ENCODE results near the gene DAAM1.

The DAAM1 gene

DNA sequence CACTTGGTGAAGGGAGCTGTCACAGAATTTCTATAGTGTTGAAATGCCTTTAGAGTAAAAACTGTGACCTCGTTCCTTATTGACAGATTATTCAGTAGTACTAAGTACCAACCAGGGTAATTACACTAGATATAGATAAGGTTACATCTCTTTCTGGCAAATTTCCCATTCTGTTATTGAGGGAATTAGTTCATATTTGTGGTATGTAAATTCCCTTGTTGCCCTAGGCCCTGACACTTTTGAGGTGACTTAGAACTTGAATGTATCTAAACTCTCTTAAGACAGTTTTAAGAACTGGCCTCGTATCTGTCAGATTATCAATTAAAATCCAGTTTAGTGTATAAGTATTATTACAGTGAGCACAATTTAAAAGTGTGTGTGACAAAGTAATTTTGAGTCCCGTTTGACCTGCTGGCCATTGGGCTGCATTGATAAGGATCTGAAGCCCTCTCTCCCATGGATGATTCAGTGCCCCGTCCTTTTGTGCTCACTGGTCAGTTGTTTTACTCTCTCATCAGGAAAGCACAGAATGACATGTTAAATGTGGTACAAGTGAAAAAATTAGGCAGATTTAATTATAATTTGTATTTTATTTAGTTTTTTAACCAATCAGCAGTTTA, 153.5 kb downstream of the DAAM1 start:
- DNase-seq (ENCODE audit: low read depth): no peak

DNA sequence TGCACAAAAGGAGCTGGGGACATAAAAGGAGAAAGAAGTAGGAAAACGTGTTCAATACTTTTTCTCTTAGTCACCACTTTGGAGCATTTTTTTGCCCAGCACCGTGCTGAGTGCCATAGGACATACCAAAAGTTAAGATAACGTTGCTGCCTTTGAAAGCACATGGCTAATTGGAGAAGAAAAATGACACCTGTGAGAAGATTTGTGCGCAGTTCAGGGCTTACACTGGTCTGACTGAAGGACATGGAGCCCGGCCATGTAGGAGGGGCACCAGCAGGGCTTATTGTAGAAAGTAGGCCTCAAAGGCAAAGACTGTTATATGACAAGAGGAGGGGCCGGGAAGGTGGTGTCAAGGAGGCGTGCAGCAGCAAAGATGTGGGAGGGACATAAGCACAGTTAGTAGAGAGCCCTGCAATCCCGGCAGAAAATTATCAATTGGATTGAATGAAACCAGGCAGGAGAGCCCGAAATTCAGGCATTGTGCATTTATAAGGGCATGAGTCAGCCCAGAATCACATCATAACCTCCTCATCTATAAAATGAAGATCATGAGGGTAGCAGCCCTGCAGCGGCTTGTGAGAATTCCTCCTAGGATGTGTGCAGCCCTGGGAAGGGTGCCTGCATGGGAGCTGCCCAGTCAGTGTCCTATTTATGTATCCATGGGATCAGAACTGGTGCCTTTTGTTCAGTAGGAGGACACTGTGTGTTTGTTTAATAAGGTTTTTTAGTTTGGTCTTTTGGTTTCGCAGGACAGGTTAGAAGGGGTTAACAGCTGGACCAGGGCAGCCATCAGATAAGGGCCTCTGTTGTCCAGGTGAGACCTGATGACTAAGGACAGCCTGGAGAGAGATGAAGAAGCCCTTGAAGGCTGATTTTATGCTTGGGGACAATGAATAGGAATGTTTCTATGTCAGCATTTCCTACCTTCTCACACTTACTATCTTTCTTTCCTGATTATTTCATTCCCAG, 154.3 kb downstream of the DAAM1 start:
- DNase-seq (ENCODE audit: low read depth): no peak

DNA sequence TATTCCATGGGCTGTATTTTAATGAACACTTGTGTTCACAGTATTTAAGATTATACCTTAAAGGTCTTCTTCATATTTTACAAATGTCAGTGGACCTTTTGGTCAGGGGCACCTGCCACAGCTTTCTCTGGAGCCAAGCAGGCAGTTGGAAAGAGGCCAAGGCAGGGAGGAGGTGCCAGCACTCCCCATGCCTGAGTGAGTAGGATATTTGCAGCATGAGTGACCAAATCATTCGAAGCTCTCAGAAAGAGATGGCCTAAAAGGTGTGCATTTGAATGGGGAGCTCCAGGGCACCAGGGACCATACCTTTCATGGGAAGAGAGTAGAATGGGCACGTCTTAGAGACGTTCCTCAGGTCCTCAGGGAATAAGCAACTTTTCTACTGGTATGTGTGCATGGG, 155.1 kb downstream of the DAAM1 start:
- no peak for DNase-seq (ENCODE audit: low read depth)

DNA sequence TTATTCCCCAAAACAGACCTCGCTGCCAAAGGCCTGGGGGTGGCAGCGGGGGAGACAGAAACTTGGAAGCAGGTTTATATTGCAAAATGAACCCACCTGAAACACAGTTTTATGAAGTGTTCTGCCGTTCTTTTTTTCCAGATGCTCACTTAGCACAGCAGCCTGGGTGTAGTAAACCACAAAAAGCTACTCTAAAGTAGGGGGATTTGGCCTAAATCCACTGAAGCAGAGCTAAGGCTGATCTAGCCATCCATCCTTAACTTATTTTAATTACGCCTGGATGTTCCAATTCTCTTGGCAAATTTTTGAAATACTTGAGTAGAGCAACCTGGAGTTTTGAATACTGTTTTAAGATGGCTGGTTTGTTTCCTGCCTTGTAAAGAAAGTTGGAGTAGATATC, 155.5 kb downstream of the DAAM1 start:
- DNase-seq (ENCODE audit: low read depth): no peak

DNA sequence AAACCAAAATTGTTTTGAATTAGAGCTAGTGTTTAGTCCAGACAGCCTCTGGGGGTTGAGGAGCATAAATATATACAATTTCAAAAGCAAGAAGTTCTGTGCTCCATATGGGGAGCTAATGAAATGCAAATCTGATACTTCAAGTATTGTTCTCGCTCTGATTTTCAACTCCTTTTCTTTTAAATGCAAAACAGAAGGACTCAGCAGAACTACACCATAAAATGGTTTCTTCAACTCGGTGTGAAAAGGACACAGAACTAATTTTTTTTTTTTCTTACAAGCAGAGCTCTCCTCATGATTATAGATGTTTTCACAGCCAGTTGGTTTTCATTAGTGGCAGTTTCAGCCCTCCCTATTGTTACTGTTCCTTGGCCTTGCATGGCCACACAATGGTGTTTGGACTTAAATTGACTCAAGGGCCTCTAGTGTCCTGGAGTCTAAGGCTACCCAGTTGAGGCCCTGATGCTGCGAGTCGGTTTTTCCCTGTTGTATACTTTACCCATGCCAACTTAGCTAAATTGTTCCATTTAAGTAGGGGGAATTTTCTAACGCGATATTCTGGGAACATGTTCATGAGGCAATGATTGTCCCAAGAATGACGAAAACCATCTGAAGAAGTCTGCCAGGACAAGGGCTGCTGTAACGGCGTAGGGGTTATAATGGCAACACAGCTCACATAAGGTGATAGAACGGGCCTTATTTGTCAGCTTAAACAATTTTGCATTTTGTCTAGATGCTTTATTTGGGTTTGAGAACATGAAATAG, 156.4 kb downstream of the DAAM1 start:
- DNase-seq (ENCODE audit: low read depth): no peak

DNA sequence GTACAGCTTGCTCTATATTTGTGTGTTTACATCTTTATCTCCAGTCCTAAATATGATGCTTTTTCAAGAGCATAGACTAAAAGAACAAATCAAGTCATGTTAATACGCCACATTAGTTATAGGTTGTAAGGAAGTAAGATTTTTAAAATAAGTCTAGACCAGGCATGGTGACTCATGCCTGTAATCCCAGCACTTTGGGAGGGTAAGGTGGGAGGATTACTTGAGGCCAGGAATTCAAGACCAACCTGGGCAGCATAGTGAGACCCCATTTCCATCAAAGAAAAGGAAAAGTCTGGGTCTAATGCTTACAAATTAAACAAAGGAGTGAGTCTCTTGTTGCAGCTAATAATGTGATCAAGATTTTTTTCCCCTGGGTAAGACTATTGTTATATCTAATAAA, 157.9 kb downstream of the DAAM1 start:
- no peak for DNase-seq (ENCODE audit: low read depth)

DNA sequence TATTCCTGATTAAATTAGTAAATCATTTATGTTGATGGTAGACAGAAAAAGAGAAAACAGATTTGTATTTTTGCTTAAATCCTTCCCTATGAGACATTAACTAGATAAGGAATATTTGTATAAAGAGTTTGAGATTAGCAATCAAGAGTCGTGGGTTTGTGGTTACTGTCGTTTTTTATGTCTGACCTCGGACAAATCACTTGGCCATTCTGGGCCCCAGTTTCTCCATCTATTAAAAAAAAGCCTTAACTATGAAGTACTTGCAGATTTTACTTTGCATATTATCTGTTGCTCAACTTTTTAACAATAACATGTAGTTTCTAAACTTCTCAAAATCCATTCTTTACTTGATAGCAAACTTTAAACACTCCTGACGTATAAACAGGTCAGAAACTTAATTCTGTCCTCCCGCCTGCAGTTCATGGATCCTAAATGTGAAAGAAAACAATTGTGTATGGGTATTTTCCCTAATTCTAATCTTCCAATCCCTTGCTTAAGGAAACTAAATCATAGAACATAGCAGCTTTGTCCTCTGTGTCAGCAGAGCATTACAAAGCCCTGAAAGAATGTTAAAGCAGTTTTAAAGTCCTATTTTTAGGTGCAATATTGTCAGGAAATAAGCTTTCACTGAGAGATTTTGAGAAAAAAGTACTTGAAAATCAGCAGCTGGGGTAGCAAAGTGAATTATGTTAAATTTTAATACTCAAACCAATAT, 158.5 kb downstream of the DAAM1 start:
- DNase-seq (ENCODE audit: low read depth): no peak

DNA sequence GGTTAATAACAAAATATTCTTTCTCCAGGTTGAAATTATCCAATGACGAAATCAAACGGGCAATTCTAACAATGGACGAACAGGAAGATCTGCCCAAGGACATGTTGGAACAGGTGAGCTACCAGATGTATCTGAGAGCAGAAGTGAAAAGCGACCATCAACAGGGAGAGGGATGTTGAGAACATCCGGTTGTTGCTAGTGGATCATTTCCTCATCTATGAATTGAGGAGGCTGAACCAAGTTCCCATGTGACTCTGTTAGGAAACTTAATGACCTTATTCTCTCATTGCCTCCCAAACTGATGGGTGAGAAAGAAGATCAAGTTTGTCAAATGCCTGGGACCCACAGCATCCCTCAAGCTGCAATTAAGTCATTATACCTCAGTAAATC, 159.0 kb downstream of the DAAM1 start:
- no peak for DNase-seq (ENCODE audit: low read depth)

DNA sequence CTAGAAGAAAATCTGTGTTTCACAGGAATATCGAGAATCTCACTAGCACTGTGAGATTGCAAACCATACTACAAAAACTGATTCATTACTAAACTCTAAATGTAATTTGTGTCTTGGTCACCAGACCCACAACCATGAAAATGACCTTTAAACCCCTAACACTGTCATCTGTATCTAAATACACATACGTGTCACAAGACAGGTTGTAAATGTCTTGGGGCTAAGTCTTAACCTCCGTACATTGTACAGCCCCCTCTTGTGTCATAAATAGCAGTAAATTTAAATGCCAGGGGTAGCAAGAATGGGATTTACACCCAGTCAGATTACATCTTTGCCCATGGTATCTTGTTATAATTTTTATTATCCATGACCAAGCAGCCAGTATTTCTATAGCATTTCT, 159.4 kb downstream of the DAAM1 start:
- DNase-seq (ENCODE audit: low read depth): no peak

DNA sequence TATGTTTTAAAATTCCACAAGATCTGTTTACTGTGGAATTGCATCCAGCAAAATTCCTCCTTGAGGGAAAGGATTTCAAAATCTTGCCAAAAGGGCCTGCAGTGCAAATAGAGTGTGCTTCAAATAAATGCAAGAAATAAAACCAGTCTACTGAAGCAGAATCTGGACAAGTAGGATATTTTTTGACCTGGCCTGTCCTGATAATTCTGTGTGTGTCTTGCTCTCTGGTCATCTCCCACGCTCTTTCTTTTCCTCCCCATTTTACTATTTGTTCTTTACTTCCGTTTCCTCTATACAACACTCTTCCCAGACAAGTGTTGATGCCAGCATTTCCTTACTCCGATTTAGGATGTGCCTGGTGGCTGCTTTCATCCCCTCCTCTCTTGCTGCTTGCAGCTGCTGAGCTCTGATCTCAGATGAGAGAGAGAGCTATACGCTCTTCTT, 160.8 kb downstream of the DAAM1 start:
- no peak for DNase-seq (ENCODE audit: low read depth)

DNA sequence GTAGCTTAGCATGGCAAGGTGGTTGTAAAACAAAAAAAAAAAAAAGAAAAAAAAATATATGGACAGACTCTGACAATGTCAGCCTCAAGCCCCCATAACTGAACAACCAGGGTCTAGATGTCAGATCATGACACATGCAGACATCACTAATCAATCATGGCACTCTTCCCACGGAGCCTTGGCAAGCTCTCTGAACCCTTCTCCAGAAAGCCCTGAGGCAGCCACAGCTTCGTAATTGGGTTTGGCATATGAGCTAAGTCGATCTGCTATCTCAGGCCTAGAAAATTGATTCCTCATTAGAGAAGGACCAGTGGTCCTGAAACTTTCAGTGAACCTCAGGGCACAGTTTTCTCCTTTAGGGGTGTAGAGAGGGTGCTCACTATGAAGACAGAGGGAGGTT, 164.5 kb downstream of the DAAM1 start:
- no peak for DNase-seq (ENCODE audit: low read depth)

DNA sequence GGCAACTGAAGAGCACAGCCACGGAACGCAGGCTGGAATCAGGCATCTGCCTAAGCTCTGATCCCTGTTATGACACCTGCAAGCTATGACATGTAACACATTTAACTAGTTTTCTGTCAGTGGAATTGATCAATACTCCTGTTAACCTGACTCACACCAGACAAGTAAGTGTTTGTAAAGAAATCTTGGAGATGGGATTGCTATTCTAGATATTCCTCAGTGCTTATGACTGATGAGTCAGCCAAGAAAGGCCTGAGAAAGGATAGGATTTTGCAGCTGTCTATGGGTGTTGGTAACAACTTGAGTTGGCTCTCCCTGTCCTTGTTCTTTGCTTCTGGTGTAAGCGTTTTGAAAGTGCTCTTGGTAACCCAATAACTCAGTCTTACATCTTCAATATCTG, 166.2 kb downstream of the DAAM1 start:
- no peak for DNase-seq (ENCODE audit: low read depth)

DNA sequence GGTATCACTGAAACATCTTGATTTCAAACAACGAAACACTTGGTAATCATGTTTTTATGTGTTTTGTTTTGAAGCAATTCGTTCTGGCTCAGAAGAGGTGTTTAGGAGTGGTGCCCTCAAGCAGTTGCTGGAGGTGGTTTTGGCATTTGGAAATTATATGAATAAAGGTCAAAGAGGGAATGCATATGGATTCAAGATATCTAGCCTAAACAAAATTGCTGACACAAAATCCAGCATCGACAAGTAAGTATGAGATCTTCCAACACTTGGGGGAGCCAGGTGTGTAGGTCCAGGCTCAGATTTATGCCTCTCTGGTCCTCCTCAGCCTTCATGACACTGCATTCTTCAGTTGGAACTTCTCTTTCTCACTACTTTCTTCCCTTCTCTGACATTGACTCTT, 166.6 kb downstream of the DAAM1 start:
- DNase-seq (ENCODE audit: low read depth): no peak

DNA sequence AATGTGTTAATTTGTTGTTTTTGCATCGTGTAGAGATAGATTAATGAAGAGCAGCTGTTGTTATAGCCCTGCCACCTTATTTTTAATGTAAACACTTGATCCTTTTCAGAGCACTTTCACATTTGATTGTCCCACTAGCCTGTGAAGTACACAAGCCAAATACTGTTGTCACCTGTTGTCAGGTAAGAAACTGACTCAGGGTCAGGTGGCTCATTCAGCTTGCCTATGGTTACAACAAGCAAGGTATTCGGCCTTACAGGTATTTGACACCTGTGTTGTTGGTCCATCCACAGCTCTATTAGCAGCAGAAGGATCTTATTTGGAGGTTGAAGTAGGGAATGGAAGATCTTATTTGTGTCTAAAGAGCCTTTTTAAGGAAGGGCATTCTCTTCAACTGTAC, 167.8 kb downstream of the DAAM1 start:
- DNase-seq (ENCODE audit: low read depth): no peak

DNA sequence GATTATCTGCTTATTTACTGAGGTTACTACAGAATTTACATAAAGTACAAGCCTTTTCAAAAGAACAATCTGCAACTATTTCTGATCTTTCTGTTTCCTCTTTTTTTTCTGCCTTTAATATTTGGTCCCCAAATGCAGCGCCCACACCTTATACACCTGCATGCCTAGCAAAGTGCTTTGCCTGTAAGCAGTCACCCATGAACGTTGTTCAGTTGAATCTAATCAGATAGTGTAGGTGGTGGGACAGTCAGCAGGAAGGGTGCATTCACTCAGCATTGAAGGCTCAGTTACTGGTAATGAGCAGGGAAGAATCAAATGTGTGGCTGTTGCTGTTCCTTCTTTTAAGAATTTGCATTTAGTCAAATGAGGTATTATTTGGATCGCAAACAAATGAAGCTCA, 168.3 kb downstream of the DAAM1 start:
- DNase-seq (ENCODE audit: low read depth): no peak

DNA sequence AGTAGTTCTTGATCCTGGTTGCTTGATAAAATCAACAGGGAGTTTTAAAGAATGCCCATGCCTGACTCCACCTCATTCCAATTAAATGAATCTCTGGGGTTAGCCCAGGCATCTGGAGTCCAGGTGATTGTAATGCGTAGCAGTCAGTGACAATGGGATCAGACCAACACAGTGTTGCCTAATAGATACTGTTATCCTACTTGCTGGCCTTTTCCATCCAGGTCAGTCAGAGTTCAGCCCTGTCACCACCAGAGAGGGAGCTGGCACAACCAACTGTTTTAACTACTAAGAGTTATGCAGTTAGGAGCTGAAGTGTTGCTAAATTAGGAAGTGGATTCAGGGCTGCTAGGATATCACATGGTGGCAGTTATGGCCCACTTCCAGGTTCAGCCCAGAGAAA, 169.6 kb downstream of the DAAM1 start:
- no peak for DNase-seq (ENCODE audit: low read depth)

DNA sequence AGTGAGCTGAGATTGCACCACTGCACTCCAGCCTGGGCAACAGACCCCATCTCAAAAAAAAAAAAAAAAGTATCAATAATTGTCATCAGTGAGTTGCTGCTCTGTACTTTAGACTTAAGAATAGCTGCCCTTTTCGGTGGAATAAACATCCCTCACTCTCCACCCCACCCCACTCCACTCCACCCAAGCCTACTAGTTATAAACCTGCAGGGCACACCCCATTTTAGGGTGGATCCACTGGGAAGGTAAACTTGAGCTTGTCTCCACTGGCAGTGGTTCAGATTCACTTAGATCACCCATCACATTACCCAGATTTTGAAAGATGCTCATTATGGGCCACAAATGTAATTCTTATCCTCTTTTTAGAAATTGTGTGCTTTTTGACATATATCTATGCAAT, 170.3 kb downstream of the DAAM1 start:
- DNase-seq (ENCODE audit: low read depth): no peak

DNA sequence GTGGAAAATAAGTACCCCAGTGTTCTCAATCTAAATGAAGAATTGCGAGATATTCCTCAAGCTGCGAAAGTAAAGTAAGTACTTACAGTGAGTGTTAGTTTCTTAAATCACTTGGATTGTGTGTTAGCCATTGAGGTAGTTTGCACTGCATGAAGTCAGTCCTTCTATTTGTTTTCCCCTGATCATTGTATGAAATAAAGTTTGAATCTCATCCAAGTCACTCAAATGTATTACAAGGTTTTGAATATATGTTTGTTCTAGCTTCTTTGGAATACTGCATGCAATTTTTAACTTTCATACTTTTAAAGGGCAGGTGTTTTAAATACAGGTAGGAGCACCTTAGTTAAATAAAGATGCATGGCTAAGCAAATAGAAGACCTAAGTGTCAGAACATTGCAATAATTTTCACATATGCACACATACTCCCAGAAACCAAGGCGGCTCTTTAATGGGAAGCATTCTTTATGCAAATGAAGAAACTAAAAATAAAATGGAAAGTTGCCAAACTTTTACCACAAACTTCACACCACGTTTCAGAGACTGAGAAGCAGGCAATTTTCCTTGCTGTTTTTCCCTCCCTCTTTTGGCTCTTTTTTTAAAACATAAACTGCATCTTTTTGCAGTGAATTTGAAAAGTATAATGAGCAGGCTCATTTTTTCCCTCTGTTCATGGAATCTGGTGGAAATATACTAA, 171.1 kb downstream of the DAAM1 start:
- DNase-seq (ENCODE audit: low read depth): no peak

DNA sequence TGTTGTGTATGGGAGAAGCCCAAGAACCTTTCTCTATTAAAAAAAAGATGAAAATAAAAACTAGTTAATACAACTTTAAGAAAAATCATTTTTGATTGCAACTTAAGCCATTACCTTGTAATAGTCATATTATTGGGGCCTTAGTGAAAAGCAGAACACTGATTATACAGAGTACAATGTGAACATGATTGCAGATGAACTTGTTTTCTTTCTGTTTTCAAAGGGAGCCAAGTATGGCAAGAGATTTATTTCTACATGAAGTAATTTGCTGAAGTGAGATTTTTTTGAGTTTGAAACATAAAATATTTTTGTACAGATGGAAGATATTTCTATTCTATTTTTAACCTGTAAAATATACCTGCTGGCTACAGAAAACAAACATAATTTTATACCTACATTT, 171.8 kb downstream of the DAAM1 start:
- no peak for DNase-seq (ENCODE audit: low read depth)

DNA sequence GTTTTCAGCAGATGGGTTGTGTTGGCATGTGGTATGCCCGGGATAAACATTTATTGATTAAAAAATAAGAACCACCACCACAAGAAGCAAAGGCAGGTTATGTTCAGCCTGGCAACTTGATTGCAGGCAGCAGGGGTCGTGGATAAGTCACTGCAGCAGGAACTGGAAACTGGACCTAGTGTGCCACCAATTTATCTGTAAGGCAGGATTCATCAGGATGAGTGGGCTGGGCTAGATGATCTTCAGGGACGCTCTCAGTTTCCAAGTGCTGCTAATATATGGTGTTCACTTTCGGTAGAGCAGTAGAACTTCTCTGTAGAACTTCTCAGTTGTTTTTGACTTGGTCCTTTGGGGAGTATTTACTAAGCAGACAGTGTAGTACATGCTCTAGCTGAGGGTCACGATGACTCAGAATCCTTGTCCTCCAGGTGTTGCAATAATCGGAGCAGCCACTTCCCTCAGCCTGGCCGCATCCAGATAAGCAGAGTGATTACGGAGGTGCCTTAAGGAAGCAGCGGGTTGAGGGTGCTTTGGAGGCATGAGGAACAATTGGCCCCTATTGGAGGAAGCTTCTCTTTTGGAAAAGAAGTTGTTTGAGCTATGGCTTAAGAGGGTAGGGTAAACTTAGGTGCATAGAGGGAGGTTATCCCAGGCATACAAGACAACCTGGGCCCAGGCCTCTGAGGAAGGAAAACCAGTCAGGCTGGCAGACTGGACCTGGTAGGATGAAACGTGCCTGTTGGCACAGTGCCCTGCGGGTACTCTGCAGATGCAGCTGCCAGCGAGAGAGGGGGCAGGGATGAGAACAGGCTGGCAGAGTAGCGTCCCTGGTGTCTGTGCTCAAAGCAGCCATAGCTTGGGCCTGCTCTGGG, 172.7 kb downstream of the DAAM1 start:
- DNase-seq (ENCODE audit: low read depth): no peak

DNA sequence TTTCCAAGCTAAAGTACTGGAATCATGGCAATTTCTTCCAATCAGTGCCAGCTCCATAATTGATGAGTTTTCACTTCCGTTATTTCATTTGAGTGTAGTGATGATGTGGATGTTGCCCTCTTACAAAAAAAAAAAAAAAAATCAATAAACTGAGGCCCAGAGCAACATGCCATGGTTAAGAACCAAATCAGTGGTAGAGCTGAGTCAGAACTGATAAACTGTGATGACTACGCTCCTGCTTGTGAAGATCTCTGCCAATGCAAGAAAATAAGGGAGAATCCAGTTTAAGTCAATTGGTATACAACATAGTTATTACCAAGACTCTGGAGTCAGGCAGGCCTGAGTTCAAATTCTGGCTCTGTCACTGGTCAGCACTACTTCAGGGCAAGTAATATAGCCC, 174.0 kb downstream of the DAAM1 start:
- DNase-seq (ENCODE audit: low read depth): no peak

All from stimulated activated CD4-positive, alpha-beta T cell treated with anti-CD3 and anti-CD28 coated beads, Interleukin-2, amount 100 ng/mL, for 4 hours (primary cell).